ENCODE results near the gene C2orf66. TPM values are rescaled to one million over a fixed set of nuclear protein-coding genes. Genes with fewer than 3 reads are reported as not detected.

Gene C2orf66
- total RNA-seq: not detected

DNA sequence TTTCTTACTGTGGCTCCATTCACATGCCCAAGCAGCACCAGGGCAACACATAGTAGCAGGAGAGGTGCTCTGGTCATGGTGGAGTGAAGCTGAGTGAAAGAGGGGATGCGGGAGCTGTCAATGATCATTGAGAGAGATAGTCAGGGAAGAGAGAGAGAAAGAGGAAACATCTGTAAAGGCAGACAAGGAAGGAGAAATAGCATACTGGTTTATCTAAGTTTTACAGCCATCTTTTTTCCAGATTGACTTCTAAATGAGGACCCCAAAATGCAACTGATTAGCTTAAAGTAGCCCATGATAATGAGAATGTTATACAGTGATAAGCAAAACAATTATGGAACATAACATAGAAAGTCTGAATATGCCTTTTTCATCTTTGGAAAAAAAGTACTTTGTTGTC lies at the start of gene C2orf66:
TSS of gene C2orf66 (minus strand) at position 96 of the 400 bp plus-strand sequence. CDS start at position 77, 19 bp downstream.
- H3K27ac ChIP-seq: no peak within 1 kb of the TSS
- TF ChIP-seq, protein P1, sequence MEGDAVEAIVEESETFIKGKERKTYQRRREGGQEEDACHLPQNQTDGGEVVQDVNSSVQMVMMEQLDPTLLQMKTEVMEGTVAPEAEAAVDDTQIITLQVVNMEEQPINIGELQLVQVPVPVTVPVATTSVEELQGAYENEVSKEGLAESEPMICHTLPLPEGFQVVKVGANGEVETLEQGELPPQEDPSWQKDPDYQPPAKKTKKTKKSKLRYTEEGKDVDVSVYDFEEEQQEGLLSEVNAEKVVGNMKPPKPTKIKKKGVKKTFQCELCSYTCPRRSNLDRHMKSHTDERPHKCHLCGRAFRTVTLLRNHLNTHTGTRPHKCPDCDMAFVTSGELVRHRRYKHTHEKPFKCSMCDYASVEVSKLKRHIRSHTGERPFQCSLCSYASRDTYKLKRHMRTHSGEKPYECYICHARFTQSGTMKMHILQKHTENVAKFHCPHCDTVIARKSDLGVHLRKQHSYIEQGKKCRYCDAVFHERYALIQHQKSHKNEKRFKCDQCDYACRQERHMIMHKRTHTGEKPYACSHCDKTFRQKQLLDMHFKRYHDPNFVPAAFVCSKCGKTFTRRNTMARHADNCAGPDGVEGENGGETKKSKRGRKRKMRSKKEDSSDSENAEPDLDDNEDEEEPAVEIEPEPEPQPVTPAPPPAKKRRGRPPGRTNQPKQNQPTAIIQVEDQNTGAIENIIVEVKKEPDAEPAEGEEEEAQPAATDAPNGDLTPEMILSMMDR (IDR thresholded peaks at IDR 0.05): no peak
- no peak for TF ChIP-seq POLR2A (IDR thresholded peaks at IDR 0.05)
- no peak for DNase-seq (ENCODE audit: extremely low spot score in 2 of 2)
- H3K36me3 ChIP-seq: no peaks in the 10 kb centered on the region
- no peaks in the 10 kb centered on the region for H3K9me3 ChIP-seq
- H3K4me1 ChIP-seq: no peaks in the 10 kb centered on the region
- H3K4me3 ChIP-seq: no peak within 1 kb of the TSS
- no peaks in the 10 kb centered on the region for H3K27me3 ChIP-seq
- intact Hi-C loops (cut with DNase I): no loop called here

DNA sequence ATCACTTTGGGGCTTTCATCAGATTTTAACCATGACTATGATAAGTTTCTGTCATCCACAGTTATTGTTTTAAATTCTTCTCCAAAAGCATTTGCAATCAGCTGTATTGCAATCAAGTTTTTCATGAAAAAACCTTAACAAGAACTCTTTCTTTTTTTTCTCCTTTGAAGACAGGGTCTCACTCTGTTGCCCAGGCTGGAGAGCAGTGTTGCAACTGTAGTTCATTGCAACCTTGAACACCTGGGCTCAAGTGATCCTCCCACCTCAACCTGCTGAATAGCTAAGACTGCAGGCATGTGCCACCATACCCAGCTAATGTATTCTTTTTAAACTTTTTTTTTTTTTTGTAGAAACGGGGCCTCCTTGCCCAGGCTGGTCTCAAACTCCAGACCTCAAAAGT lies 45.5 kb upstream of the C2orf66 start:
- no peak for DNase-seq (ENCODE audit: extremely low spot score in 2 of 2)
- Histone ChIP-seq H3K4me3 (no peak overlapping the region), H3K9me3 (no peaks in the 10 kb centered on the region), H3K27ac (no peak overlapping the region), H3K4me1 (no peaks in the 10 kb centered on the region), H3K36me3 (peaks cover 0 to 6% of the 10 kb centered on the region in 2 donors), H3K27me3 (no peaks in the 10 kb centered on the region)
- TF ChIP-seq POLR2AphosphoS5 (IDR thresholded peaks at IDR 0.05; ENCODE audit: insufficient read depth in 1 of 2, low read depth in 1 of 2) (no peak), POLR2A (IDR thresholded peaks at IDR 0.05) (no peak)
- TF ChIP-seq, protein P1 (IDR thresholded peaks at IDR 0.05): no peak
- intact Hi-C loops (cut with DNase I): no loop called here

DNA sequence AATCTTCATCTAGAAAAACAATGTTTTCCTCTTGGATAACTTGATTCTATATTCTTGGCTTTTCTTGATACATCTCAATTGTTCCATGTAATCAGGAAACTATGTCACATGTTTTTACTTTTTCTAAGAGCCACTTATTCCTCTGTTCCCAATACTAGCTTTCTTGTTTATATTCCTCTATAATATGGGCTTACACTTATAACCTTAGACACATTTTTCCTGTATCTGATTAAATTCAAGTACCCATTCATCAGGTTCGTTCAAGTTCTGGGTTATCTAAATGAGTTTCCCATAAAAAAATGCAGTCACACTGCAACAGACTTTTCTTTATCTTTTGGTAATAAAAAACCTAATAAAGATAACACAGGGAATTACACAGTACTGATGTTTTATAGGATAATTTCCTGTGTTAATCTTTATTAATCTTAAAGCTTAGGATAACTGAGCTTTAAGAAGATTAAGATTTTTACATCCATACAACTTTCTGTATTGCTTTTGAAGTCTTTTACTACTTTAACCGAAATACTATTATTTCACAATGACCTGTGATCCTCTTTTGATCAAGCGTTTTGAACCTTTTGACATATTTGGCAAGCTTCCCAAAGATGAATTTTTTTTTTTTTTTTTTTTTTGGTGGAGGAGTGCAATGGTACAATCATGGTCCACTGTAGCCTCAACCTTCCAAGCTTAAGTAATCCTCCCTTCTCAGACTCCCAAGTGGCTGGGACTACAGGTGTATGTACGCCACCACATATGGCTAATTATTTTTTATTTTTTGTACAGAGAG lies 44.3 kb upstream of the C2orf66 start:
- H3K4me3 ChIP-seq: no peak overlapping the region
- no peak for TF ChIP-seq POLR2AphosphoS5 (IDR thresholded peaks at IDR 0.05; ENCODE audit: insufficient read depth in 1 of 2, low read depth in 1 of 2)
- no peak for TF ChIP-seq POLR2A (IDR thresholded peaks at IDR 0.05)
- DNase-seq (ENCODE audit: extremely low spot score in 2 of 2): no peak
- no peaks in the 10 kb centered on the region for H3K9me3 ChIP-seq
- H3K4me1 ChIP-seq: no peaks in the 10 kb centered on the region
- intact Hi-C loops (cut with DNase I): no loop called here
- no peaks in the 10 kb centered on the region for H3K27me3 ChIP-seq
- H3K27ac ChIP-seq: no peak overlapping the region
- peaks cover 0 to 6% of the 10 kb centered on the region in 2 donors for H3K36me3 ChIP-seq

DNA sequence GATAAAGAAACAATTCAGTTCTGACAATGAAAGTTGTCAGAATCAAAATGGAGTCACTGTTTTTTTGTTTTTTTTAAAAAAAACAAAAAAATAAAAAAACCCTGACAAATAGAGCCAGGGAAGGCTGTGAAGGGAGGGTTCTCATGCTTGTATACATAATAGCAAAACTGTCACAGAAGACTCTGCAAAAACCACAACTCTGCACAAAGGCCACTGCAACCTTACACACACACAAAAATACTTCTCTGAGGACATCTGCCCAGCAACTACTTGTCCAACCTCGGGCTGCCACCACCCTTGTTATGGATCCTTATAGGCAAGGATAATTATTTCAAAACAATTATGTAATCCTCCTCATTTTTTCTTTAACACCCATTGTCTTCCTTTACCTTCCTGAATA lies 41.9 kb upstream of the C2orf66 start:
- no peak overlapping the region for H3K4me3 ChIP-seq
- H3K4me1 ChIP-seq: no peaks in the 10 kb centered on the region
- H3K27ac ChIP-seq: no peak overlapping the region
- peaks cover 0 to 4% of the 10 kb centered on the region in 2 donors for H3K36me3 ChIP-seq
- no peak for DNase-seq (ENCODE audit: extremely low spot score in 2 of 2)
- H3K9me3 ChIP-seq: no peaks in the 10 kb centered on the region
- TF ChIP-seq POLR2A (IDR thresholded peaks at IDR 0.05) (no peak), POLR2AphosphoS5 (IDR thresholded peaks at IDR 0.05; ENCODE audit: insufficient read depth in 1 of 2, low read depth in 1 of 2) (no peak)
- TF ChIP-seq, protein P1 (IDR thresholded peaks at IDR 0.05): no peak
- intact Hi-C loops (cut with DNase I): no loop called here
- H3K27me3 ChIP-seq: no peaks in the 10 kb centered on the region

DNA sequence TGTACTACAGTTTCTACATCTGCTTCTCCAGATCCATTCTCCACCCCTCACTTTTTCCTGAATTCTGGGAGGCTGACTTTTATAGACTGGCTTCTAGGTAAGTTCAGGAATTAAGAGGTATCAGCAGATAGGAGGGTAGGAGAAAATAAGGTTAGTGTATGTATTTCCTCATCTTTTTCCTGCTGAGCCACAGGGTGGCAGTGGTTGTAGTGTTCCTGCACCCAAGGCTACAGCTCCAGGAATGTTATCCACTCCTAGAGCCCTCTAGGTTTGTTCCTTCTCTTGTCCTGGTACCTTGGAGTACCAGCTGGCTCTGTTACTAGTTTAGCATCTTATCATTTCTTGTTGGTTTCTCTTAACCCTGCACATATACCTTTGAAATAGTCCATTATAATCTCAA lies 40.7 kb upstream of the C2orf66 start:
- H3K9me3 ChIP-seq: no peaks in the 10 kb centered on the region
- DNase-seq (ENCODE audit: extremely low spot score in 2 of 2): no peak
- no peaks in the 10 kb centered on the region for H3K4me1 ChIP-seq
- TF ChIP-seq POLR2AphosphoS5 (IDR thresholded peaks at IDR 0.05; ENCODE audit: insufficient read depth in 1 of 2, low read depth in 1 of 2): no peak
- H3K27me3 ChIP-seq: no peaks in the 10 kb centered on the region
- no peak overlapping the region for H3K27ac ChIP-seq
- intact Hi-C loops (cut with DNase I): no loop called here
- no peak overlapping the region for H3K4me3 ChIP-seq
- no peaks in the 10 kb centered on the region for H3K36me3 ChIP-seq

DNA sequence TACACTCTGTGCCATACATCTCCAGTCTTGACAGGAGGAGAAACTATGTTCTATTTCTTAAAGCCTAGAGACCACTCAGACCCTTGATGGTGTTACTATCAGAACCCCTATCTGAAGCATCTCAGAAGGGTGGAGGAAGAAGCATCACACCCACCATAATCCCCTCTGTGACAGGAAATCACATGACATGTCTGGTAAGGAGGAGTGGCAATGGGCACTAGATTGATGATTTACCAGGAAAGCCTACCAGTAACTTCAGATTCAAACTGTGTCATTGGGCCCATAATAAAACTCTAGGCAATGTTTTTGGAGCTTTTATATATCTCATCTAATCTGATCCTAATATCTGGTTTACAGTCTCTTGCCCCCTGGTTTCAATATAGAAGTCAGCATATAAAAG lies 37.1 kb upstream of the C2orf66 start:
- no peak for DNase-seq (ENCODE audit: extremely low spot score in 2 of 2)
- H3K4me1 ChIP-seq: no peaks in the 10 kb centered on the region
- no peak overlapping the region for H3K4me3 ChIP-seq
- no peaks in the 10 kb centered on the region for H3K27me3 ChIP-seq
- no peaks in the 10 kb centered on the region for H3K9me3 ChIP-seq
- TF ChIP-seq, protein P1 (IDR thresholded peaks at IDR 0.05): no peak
- TF ChIP-seq POLR2AphosphoS5 (IDR thresholded peaks at IDR 0.05; ENCODE audit: insufficient read depth in 1 of 2, low read depth in 1 of 2) (no peak), POLR2A (IDR thresholded peaks at IDR 0.05) (no peak)
- no peak overlapping the region for H3K27ac ChIP-seq
- H3K36me3 ChIP-seq: peaks cover 0 to 10% of the 10 kb centered on the region in 2 donors
- intact Hi-C loops (cut with DNase I): no loop called here
